ENCODE measurements around the gene UCP2. TPM values are rescaled to one million over a fixed set of nuclear protein-coding genes. Genes with fewer than 3 reads are reported as not detected.

UCP2 gene
- total and polyA plus RNA-seq, 9 of the 15 experiments (the other 6 are each of a cell fraction or from before 2014, with no cell fraction given), result 19.2 to 216 (median 87.9) TPM

- TF ChIP-seq PBX2 (CRISPR knock-in tag; IDR thresholded peaks at IDR 0.05; ENCODE audit: low read depth) (no peak), PBX2 (tag; conservative IDR thresholded peaks at IDR 0.05; ENCODE audit: low read depth) (0 out of 2 replicates have a peak, but pooled peaks have one; percentile 22), SOX6 (IDR thresholded peaks at IDR 0.05) (peak; percentile 75; the same call in 1 of the 2 replicates), ZNF830 (CRISPR knock-in tag; IDR thresholded peaks at IDR 0.05) (peak; percentile 90; the same call in 1 of the 2 replicates), IRF2 (CRISPR knock-in tag; IDR thresholded peaks at IDR 0.05) (no peak), ZNF174 (CRISPR knock-in tag; IDR thresholded peaks at IDR 0.05) (no peak), SAP30 (IDR thresholded peaks at IDR 0.05; ENCODE audit: borderline replicate concordance, insufficient read depth, low read depth, low read length, poor library complexity, severe bottlenecking) (no peak), PCBP2 (IDR thresholded peaks at IDR 0.05; ENCODE audit: low read depth, low read length, poor library complexity, severe bottlenecking) (no peak), ZNF324 (CRISPR knock-in tag; IDR thresholded peaks at IDR 0.05) (0 out of 2 replicates have a peak, but pooled peaks have one; percentile 6), KLF16 (IDR thresholded peaks at IDR 0.05) (peak; percentile 31; the same call in 1 of the 2 replicates), POLR2G (IDR thresholded peaks at IDR 0.05; ENCODE audit: low read depth, low read length) (peak; percentile 95), MBD1 (CRISPR knock-in tag; IDR thresholded peaks at IDR 0.05) (no peak), NCOA6 (IDR thresholded peaks at IDR 0.05) (no peak), TGIF2 (CRISPR knock-in tag; IDR thresholded peaks at IDR 0.05) (no peak; the same call in 1 of the 2 replicates), FOXP4 (CRISPR knock-in tag; IDR thresholded peaks at IDR 0.05; ENCODE audit: borderline replicate concordance) (peak; percentile 90; the same call in 1 of the 2 replicates), JUND (IDR thresholded peaks at IDR 0.05; ENCODE audit: borderline replicate concordance, low read depth, low read length) (peak; percentile 64), JUND (tag; IDR thresholded peaks at IDR 0.05; ENCODE audit: borderline replicate concordance, low read depth, low read length) (no peak; the same call in 2 of the 3 replicates), SMAD4 (CRISPR knock-in tag; conservative IDR thresholded peaks at IDR 0.05) (peak; percentile 94), ZFP91 (CRISPR knock-in tag; IDR thresholded peaks at IDR 0.05) (peak; percentile 51; the same call in 1 of the 2 replicates)
Observed at GRCh38 chr11:73982990-73983740, 522 bp upstream of the UCP2 start (continued).

Data from K562 (cell line).